HG03280 (cell line): ENCODE data around the gene HOXC13.

ENCODE experiments used
- ATAC-seq: cut with Tn5 transposase; IDR thresholded peaks from one replicate; pipeline ENCODE4 v1.9.1; 2021; ENCODE audit warnings: mild to moderate bottlenecking, moderate library complexity; ENCODE audit not compliant: unreplicated experiment

The HOXC13 gene

GRCh38 chr12:53992377-53992889 lies 53.8 kb downstream of the HOXC13 start:
- ATAC-seq: no peak

- ATAC-seq: no peak
These were observed 54.8 kb downstream of the HOXC13 start for GRCh38 chr12:53993162-53994008.

GRCh38 chr12:53994009-53994263 lies 55.3 kb downstream of the HOXC13 start:
- ATAC-seq: no peak

- ATAC-seq: no peak
These were observed 55.8 kb downstream of the HOXC13 start for GRCh38 chr12:53994264-53995001.

GRCh38 chr12:53995002-53995377 lies 56.4 kb downstream of the HOXC13 start:
- ATAC-seq: no peak

GRCh38 chr12:53995378-53996239 lies 57.0 kb downstream of the HOXC13 start:
- no peak for ATAC-seq
